ENCODE measurements around the gene GRIK1.

DNA sequence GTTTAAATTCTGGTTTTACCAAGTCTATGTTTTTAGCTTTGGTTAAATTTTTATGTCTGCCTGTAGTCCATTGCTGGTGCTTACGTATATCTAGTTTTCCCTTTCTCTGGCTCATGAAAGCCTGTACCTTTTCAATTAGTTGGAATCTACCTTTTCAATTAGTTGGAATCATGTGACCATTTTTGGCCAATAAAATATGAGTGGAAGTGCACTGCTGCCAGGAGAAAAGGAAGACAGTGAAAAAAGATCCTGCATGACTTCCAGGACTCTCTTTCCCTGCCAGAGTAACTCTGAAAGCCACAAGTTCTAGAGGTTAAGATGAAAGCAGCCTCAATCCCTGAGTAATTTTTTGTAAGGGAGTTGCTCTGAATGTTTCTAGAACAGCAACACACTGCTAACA is 2.2 kb upstream of the GRIK1 start:
- TF ChIP-seq, protein P1, sequence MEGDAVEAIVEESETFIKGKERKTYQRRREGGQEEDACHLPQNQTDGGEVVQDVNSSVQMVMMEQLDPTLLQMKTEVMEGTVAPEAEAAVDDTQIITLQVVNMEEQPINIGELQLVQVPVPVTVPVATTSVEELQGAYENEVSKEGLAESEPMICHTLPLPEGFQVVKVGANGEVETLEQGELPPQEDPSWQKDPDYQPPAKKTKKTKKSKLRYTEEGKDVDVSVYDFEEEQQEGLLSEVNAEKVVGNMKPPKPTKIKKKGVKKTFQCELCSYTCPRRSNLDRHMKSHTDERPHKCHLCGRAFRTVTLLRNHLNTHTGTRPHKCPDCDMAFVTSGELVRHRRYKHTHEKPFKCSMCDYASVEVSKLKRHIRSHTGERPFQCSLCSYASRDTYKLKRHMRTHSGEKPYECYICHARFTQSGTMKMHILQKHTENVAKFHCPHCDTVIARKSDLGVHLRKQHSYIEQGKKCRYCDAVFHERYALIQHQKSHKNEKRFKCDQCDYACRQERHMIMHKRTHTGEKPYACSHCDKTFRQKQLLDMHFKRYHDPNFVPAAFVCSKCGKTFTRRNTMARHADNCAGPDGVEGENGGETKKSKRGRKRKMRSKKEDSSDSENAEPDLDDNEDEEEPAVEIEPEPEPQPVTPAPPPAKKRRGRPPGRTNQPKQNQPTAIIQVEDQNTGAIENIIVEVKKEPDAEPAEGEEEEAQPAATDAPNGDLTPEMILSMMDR (IDR thresholded peaks at IDR 0.05): no peak
- no peak for TF ChIP-seq POLR2AphosphoS5 (IDR thresholded peaks at IDR 0.05)
